PFSK-1 (cell line): Measurements from ENCODE around the gene DKKL1.

Experiments
- FOXP2 ChIP-seq: optimal IDR thresholded peaks from 2 replicates; pipeline ENCODE3; 2011; ENCODE audit warnings: borderline replicate concordance, control low read depth, inconsistent platforms; ENCODE audit not compliant: insufficient read depth; ENCODE audit errors: extremely low read length, extremely low read depth
- POLR2AphosphoS5 ChIP-seq: IDR thresholded peaks from 2 replicates; pipeline ENCODE4 v1.6.1; 2012; ENCODE audit warnings: low read depth, mild to moderate bottlenecking, control low read depth, low read length, moderate library complexity
- SIN3A ChIP-seq: IDR thresholded peaks from 2 replicates; pipeline ENCODE4 v1.6.1; 2012; ENCODE audit warnings: mild to moderate bottlenecking, low read length, moderate library complexity, borderline replicate concordance; ENCODE audit not compliant: insufficient read depth
- TAF1 ChIP-seq: IDR thresholded peaks from 2 replicates; pipeline ENCODE4 v1.6.1; 2012; ENCODE audit warnings: low read length, control low read depth, borderline replicate concordance; ENCODE audit not compliant: insufficient read depth
- TF ChIP-seq, protein P1 (sequence below), 2 experiments: IDR thresholded peaks; 2 replicates each; pipeline versions ENCODE4 v1.6.1 to v1.8.0; 2011 to 2012; ENCODE audit warnings: low read depth in 2 of 2, low read length in 2 of 2, control low read depth in 1 of 2, inconsistent platforms in 1 of 2, mild to moderate bottlenecking in 1 of 2, moderate library complexity in 1 of 2; ENCODE audit not compliant: insufficient read depth in 1 of 2

DKKL1 gene

DNA sequence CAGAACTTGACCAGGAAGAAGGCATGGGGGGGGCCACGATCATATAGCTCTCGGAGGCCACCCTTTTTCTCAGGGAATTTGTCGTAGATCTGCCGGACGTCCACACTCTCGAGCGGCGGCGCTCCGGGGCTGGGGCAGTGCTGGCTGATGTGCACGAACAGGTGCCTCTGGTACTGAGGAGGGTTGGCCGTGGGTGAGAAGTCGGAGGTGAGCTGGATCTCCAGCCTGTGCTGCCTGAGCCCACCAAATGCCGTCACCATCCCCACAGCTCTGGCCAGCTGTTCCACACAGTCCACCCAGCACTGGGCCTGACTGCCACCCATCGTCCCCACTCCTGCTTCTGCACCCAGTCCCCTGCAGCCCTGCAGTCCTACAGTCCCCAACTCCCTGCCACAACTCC lies 16.5 kb upstream of the DKKL1 start:
- no peak for TF ChIP-seq SIN3A
- TF ChIP-seq, protein P1, sequence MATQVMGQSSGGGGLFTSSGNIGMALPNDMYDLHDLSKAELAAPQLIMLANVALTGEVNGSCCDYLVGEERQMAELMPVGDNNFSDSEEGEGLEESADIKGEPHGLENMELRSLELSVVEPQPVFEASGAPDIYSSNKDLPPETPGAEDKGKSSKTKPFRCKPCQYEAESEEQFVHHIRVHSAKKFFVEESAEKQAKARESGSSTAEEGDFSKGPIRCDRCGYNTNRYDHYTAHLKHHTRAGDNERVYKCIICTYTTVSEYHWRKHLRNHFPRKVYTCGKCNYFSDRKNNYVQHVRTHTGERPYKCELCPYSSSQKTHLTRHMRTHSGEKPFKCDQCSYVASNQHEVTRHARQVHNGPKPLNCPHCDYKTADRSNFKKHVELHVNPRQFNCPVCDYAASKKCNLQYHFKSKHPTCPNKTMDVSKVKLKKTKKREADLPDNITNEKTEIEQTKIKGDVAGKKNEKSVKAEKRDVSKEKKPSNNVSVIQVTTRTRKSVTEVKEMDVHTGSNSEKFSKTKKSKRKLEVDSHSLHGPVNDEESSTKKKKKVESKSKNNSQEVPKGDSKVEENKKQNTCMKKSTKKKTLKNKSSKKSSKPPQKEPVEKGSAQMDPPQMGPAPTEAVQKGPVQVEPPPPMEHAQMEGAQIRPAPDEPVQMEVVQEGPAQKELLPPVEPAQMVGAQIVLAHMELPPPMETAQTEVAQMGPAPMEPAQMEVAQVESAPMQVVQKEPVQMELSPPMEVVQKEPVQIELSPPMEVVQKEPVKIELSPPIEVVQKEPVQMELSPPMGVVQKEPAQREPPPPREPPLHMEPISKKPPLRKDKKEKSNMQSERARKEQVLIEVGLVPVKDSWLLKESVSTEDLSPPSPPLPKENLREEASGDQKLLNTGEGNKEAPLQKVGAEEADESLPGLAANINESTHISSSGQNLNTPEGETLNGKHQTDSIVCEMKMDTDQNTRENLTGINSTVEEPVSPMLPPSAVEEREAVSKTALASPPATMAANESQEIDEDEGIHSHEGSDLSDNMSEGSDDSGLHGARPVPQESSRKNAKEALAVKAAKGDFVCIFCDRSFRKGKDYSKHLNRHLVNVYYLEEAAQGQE (IDR thresholded peaks at IDR 0.05; ENCODE audit: insufficient read depth in 1 of 2, low read depth in 2 of 2, low read length in 2 of 2): no peak
- no peak for TF ChIP-seq TAF1
- TF ChIP-seq FOXP2: no peak
- no peak for TF ChIP-seq POLR2AphosphoS5

DNA sequence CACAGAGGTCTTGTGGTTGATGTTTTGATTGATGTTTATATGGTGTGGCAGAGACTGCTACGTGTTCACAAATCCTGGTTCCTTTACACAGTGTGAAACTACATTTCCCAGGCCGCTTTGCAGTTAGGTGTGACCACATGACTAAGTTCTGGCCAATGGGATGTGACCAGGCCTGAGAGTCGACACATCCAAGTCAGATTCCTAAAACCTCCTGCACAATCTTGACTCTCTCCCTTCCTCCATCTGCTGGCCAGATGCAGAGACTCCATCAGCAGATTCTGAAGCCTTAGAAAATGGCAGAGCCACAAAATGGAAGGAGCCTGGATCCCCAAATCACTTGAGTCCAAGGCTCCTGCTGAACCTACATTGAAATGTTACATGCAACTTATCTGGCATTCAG lies 15.8 kb upstream of the DKKL1 start:
- TF ChIP-seq POLR2AphosphoS5 (no peak), TAF1 (no peak), FOXP2 (no peak), SIN3A (no peak)
- TF ChIP-seq, protein P1 (IDR thresholded peaks at IDR 0.05; ENCODE audit: insufficient read depth in 1 of 2, low read depth in 2 of 2, low read length in 2 of 2): no peak

DNA sequence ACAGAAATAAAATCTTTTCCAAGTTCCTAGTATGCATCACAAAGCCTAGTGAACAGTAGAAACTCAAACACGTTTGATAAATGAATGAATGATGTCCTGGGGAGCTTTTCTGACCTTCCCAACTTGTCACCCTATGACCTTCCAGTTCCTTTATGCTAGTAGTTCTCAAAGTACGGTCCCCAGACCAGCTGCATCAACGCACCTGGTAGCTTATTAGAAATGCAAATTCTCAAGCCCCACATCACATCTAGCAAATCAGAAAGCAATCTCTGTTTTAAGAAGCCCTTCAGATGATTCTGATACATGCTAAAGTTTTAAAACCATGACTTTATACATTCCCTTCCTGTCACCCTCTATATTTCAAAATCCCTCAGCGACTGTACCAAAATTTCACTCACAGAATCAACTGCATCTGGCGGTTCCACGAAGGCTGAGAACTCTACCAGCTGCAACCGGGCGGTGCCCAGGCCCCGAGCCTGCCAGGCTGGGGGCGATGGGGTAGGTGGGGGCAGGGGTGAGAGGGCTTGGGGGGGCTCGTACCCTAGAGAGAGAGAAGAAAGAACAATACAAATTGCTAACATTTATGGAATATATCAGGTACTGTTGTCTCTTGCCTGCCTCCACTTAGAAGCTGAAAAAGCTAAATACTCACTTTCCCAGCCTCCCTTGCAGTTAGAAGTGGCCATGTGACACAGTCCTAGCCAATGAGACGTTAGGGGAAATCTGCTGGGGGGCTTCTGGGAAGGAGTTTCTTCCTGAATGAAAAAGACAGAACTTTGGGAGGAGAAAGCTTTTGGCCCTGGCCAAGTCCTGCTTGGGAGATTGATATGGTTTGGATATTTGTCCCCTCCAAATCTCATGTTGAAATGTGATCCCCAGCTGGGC lies 15.1 kb upstream of the DKKL1 start:
- TF ChIP-seq FOXP2 (no peak), SIN3A (no peak), POLR2AphosphoS5 (no peak), TAF1 (no peak)
- TF ChIP-seq, protein P1 (IDR thresholded peaks at IDR 0.05; ENCODE audit: insufficient read depth in 1 of 2, low read depth in 2 of 2, low read length in 2 of 2): no peak

DNA sequence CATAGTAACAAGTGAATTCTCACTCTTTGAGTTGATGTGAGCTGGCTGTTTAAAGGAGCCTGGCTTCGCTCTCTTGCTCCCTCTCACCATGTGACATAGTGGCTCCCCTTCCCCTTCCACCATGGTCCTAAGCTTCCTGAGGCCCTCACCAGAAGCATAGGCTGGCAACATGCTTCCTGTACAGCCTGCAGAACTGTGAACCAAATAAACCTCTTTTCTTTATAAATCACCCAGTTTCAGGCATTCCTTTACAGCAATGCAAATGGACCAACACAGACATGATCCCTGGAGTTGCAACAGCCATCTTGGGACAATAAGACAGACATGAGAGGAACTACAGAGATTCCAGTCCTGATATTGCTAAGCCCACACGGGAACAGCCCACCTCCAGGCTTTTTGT lies 14.1 kb upstream of the DKKL1 start:
- TF ChIP-seq, protein P1 (IDR thresholded peaks at IDR 0.05; ENCODE audit: insufficient read depth in 1 of 2, low read depth in 2 of 2, low read length in 2 of 2): no peak

DNA sequence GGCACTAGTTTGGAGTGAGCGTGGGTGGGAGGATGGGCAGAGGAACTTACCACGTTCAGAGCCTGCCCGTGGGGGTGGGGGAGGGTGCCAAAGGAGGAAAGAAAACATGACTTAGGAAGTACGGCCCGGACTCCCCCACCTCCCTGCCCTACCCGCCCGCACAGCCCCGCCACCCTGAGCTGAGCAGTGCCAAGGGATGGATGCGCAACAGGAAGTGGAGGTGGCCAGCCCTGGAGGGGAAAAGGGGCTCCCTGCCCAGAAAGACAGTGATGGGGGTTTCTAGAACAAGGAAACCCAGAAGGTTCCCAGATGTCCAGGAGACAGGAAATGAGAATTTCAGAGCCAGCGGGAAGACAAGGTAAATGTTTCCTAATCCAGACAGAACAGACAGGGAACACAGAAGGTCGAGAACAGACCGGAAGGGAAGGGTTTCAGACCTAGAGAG lies 7.7 kb upstream of the DKKL1 start:
- TF ChIP-seq, protein P1 (IDR thresholded peaks at IDR 0.05; ENCODE audit: insufficient read depth in 1 of 2, low read depth in 2 of 2, low read length in 2 of 2): no peak
- no peak for TF ChIP-seq SIN3A
- 0 out of 2 replicates have a peak, but pooled peaks have one; percentile 22 for TF ChIP-seq TAF1
- no peak for TF ChIP-seq POLR2AphosphoS5
